SK-N-SH treated with all-trans-retinoic acid at 6 μM for 48 hours (cell line): Measurements from ENCODE around the gene LDB2.

Experiments
- ATAC-seq: fragments of 200-7000 bp; cut with Tn5 transposase; 3 replicates; pipeline ENCODE4 v1.9.1; 2020; ENCODE audit warnings: mild to moderate bottlenecking, moderate library complexity
- ARNTL ChIP-seq: fragments of 450-650 bp; formaldehyde crosslinking; IDR thresholded peaks from 2 replicates; pipeline ENCODE4 v1.5.0; 2020; ENCODE audit warnings: low read depth, mild to moderate bottlenecking, moderate library complexity, borderline replicate concordance
- CSDC2 ChIP-seq: fragments of 250-450 bp; sonication (Bioruptor Pico); IDR thresholded peaks from 2 replicates; pipeline ENCODE4 v1.5.0; 2020; ENCODE audit warnings: mild to moderate bottlenecking, moderate library complexity
- ESRRG ChIP-seq: fragments of 250-450 bp; sonication (Bioruptor Pico); IDR thresholded peaks from 2 replicates; pipeline ENCODE4 v1.6.1; 2021; ENCODE audit warnings: mild to moderate bottlenecking
- GLIS3 ChIP-seq: fragments of 250-450 bp; sonication (Bioruptor Pico); IDR thresholded peaks from 2 replicates; pipeline ENCODE4 v1.5.0; 2020; ENCODE audit warnings: mild to moderate bottlenecking, moderate library complexity
- ISL1 ChIP-seq: fragments of 250-450 bp; sonication (Bioruptor Pico); IDR thresholded peaks from 2 replicates; pipeline ENCODE4 v2.1.2; 2022; ENCODE audit warnings: mild to moderate bottlenecking, moderate library complexity
- OSR1 ChIP-seq: fragments of 250-450 bp; sonication (Bioruptor Pico); IDR thresholded peaks from 2 replicates; pipeline ENCODE4 v1.8.0; 2022; ENCODE audit warnings: moderate library complexity, mild to moderate bottlenecking, inconsistent platforms
- PPARA ChIP-seq: fragments of 250-450 bp; sonication (Bioruptor Pico); IDR thresholded peaks from 2 replicates; pipeline ENCODE4 v1.5.0; 2020; ENCODE audit warnings: mild to moderate bottlenecking, borderline replicate concordance
- RARB ChIP-seq: fragments of 250-450 bp; sonication (Bioruptor Pico); IDR thresholded peaks from 2 replicates; pipeline ENCODE4 v1.8.0; 2021; ENCODE audit warnings: mild to moderate bottlenecking, moderate library complexity
- SNAI2 ChIP-seq: fragments of 250-450 bp; sonication (Bioruptor Pico); IDR thresholded peaks from 2 replicates; pipeline ENCODE4 v1.5.0; 2020; ENCODE audit warnings: mild to moderate bottlenecking, moderate library complexity
- TCF4 ChIP-seq: fragments of 250-450 bp; sonication (Bioruptor Pico); IDR thresholded peaks from 2 replicates; pipeline ENCODE4 v1.8.0; 2021; ENCODE audit warnings: mild to moderate bottlenecking, moderate library complexity, borderline replicate concordance
- TOX ChIP-seq: fragments of 250-450 bp; sonication (Bioruptor Pico); IDR thresholded peaks from 2 replicates; pipeline ENCODE4 v1.8.0; 2021; ENCODE audit warnings: mild to moderate bottlenecking, moderate library complexity, borderline replicate concordance
- ZFP3 ChIP-seq: fragments of 250-450 bp; sonication (Bioruptor Pico); IDR thresholded peaks from 2 replicates; pipeline ENCODE4 v1.5.0; 2020; ENCODE audit warnings: mild to moderate bottlenecking, moderate library complexity
- ZFP30 ChIP-seq: fragments of 450-650 bp; formaldehyde crosslinking; IDR thresholded peaks from 2 replicates; pipeline ENCODE4 v1.5.0; 2022; ENCODE audit warnings: mild to moderate bottlenecking, moderate library complexity
- ZNF565 ChIP-seq: fragments of 450-650 bp; formaldehyde crosslinking; conservative IDR thresholded peaks from 2 replicates; pipeline ENCODE4 v1.5.0; 2020; ENCODE audit warnings: low read depth, mild to moderate bottlenecking, moderate library complexity
- TF ChIP-seq, protein P1 (sequence below): fragments of 250-450 bp; sonication (Bioruptor Pico); IDR thresholded peaks from 2 replicates; pipeline ENCODE4 v1.5.0; 2020; ENCODE audit warnings: mild to moderate bottlenecking, moderate library complexity
- TF ChIP-seq, protein P2 (sequence below): fragments of 250-450 bp; sonication (Bioruptor Pico); IDR thresholded peaks from 2 replicates; pipeline ENCODE4 v1.8.0; 2021; ENCODE audit warnings: low read depth, mild to moderate bottlenecking, moderate library complexity, borderline replicate concordance
- TF ChIP-seq, protein P3 (sequence below): fragments of 250-450 bp; sonication (Bioruptor Pico); IDR thresholded peaks from 2 replicates; pipeline ENCODE4 v1.8.0; 2020; ENCODE audit warnings: mild to moderate bottlenecking, moderate library complexity, borderline replicate concordance
- TF ChIP-seq, protein P4 (sequence below): fragments of 250-450 bp; sonication (Bioruptor Pico); IDR thresholded peaks from 2 replicates; pipeline ENCODE4 v1.5.1; 2021; ENCODE audit warnings: mild to moderate bottlenecking, moderate library complexity
- TF ChIP-seq, protein P5 (sequence below): fragments of 250-450 bp; sonication (Bioruptor Pico); IDR thresholded peaks from 2 replicates; pipeline ENCODE4 v1.5.1; 2020; ENCODE audit warnings: low read depth, mild to moderate bottlenecking, moderate library complexity

LDB2 gene

DNA sequence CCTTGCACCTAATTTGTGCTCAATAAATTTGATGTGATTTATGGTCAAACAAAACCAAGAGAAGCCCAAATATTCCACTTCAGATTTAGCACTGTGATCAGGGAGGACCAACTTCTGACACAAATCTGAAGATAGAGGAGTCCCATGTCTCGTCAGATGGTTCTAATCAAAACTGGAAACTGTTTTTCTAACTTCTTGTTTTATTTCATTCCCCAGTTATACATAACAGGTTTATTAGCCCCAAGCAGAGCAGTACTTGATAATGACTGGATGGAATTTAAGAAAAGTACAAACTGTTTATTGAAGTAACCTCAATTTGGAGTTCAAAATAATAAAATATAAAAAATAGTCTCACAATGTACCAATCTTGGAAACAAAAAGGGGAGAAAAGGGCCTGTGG lies 310.3 kb downstream of the LDB2 start:
- ATAC-seq = no peak
- TF ChIP-seq, protein P1, sequence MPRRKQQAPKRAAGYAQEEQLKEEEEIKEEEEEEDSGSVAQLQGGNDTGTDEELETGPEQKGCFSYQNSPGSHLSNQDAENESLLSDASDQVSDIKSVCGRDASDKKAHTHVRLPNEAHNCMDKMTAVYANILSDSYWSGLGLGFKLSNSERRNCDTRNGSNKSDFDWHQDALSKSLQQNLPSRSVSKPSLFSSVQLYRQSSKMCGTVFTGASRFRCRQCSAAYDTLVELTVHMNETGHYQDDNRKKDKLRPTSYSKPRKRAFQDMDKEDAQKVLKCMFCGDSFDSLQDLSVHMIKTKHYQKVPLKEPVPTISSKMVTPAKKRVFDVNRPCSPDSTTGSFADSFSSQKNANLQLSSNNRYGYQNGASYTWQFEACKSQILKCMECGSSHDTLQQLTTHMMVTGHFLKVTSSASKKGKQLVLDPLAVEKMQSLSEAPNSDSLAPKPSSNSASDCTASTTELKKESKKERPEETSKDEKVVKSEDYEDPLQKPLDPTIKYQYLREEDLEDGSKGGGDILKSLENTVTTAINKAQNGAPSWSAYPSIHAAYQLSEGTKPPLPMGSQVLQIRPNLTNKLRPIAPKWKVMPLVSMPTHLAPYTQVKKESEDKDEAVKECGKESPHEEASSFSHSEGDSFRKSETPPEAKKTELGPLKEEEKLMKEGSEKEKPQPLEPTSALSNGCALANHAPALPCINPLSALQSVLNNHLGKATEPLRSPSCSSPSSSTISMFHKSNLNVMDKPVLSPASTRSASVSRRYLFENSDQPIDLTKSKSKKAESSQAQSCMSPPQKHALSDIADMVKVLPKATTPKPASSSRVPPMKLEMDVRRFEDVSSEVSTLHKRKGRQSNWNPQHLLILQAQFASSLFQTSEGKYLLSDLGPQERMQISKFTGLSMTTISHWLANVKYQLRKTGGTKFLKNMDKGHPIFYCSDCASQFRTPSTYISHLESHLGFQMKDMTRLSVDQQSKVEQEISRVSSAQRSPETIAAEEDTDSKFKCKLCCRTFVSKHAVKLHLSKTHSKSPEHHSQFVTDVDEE = no peak
- TF ChIP-seq TOX (CRISPR knock-in tag) = no peak
- TF ChIP-seq, protein P2, sequence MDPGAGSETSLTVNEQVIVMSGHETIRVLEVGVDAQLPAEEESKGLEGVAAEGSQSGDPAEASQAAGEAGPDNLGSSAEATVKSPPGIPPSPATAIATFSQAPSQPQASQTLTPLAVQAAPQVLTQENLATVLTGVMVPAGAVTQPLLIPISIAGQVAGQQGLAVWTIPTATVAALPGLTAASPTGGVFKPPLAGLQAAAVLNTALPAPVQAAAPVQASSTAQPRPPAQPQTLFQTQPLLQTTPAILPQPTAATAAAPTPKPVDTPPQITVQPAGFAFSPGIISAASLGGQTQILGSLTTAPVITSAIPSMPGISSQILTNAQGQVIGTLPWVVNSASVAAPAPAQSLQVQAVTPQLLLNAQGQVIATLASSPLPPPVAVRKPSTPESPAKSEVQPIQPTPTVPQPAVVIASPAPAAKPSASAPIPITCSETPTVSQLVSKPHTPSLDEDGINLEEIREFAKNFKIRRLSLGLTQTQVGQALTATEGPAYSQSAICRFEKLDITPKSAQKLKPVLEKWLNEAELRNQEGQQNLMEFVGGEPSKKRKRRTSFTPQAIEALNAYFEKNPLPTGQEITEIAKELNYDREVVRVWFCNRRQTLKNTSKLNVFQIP (CRISPR knock-in tag) = no peak
- no peak for TF ChIP-seq ZFP3 (CRISPR knock-in tag)
- TF ChIP-seq ESRRG = no peak
- TF ChIP-seq, protein P3, sequence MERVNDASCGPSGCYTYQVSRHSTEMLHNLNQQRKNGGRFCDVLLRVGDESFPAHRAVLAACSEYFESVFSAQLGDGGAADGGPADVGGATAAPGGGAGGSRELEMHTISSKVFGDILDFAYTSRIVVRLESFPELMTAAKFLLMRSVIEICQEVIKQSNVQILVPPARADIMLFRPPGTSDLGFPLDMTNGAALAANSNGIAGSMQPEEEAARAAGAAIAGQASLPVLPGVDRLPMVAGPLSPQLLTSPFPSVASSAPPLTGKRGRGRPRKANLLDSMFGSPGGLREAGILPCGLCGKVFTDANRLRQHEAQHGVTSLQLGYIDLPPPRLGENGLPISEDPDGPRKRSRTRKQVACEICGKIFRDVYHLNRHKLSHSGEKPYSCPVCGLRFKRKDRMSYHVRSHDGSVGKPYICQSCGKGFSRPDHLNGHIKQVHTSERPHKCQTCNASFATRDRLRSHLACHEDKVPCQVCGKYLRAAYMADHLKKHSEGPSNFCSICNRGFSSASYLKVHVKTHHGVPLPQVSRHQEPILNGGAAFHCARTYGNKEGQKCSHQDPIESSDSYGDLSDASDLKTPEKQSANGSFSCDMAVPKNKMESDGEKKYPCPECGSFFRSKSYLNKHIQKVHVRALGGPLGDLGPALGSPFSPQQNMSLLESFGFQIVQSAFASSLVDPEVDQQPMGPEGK (CRISPR knock-in tag) = no peak
- TF ChIP-seq ZFP30 (CRISPR knock-in tag) = no peak
- TF ChIP-seq RARB (CRISPR knock-in tag) = no peak
- no peak for TF ChIP-seq ZNF565 (CRISPR knock-in tag)
- TF ChIP-seq TCF4 (CRISPR knock-in tag) = no peak
- TF ChIP-seq, protein P4, sequence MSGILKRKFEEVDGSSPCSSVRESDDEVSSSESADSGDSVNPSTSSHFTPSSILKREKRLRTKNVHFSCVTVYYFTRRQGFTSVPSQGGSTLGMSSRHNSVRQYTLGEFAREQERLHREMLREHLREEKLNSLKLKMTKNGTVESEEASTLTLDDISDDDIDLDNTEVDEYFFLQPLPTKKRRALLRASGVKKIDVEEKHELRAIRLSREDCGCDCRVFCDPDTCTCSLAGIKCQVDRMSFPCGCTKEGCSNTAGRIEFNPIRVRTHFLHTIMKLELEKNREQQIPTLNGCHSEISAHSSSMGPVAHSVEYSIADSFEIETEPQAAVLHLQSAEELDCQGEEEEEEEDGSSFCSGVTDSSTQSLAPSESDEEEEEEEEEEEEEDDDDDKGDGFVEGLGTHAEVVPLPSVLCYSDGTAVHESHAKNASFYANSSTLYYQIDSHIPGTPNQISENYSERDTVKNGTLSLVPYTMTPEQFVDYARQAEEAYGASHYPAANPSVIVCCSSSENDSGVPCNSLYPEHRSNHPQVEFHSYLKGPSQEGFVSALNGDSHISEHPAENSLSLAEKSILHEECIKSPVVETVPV (CRISPR knock-in tag) = no peak
- TF ChIP-seq ISL1 (CRISPR knock-in tag) = no peak
- no peak for TF ChIP-seq GLIS3 (CRISPR knock-in tag)
- TF ChIP-seq CSDC2 (CRISPR knock-in tag) = no peak
- no peak for TF ChIP-seq SNAI2
- TF ChIP-seq OSR1 (CRISPR knock-in tag) = no peak
- TF ChIP-seq, all 23 proteins: peak for 0

DNA sequence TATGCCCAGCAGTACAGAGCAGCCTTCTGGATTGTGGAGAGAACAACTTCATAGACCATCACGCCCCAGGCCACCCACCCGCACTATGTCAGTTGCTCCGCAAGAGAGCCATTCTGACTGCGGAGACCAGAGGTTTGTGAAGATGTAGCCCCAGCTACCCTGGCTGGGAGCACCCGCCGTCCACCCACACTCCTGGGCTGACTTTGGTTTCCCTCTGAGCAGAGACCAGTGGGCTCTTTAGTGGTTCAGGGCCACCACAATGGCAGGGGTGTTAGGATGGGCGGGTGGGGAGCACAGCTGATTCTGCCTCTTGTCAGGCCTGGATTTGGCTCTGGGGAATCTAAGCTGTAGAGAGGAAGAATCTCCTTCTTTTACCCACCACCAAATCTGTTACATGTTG lies 313.4 kb downstream of the LDB2 start:
- ATAC-seq = no peak
- TF ChIP-seq ARNTL (CRISPR knock-in tag) (no peak), PPARA (no peak), GLIS3 (CRISPR knock-in tag) (no peak), SNAI2 (no peak), ESRRG (no peak), TOX (CRISPR knock-in tag) (no peak), ISL1 (CRISPR knock-in tag) (no peak), ZFP3 (CRISPR knock-in tag) (no peak)
- TF ChIP-seq, protein P5, sequence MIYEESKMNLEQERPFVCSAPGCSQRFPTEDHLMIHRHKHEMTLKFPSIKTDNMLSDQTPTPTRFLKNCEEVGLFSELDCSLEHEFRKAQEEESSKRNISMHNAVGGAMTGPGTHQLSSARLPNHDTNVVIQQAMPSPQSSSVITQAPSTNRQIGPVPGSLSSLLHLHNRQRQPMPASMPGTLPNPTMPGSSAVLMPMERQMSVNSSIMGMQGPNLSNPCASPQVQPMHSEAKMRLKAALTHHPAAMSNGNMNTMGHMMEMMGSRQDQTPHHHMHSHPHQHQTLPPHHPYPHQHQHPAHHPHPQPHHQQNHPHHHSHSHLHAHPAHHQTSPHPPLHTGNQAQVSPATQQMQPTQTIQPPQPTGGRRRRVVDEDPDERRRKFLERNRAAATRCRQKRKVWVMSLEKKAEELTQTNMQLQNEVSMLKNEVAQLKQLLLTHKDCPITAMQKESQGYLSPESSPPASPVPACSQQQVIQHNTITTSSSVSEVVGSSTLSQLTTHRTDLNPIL (CRISPR knock-in tag) = no peak
- TF ChIP-seq, protein P1 = no peak
- TF ChIP-seq, protein P2 (CRISPR knock-in tag) = no peak
